K562 (cell line): ENCODE measurements around the gene CUL3. TPM values are rescaled to one million over a fixed set of nuclear protein-coding genes. Genes with fewer than 3 reads are reported as not detected.
A peak's percentile ranks its signal among the peaks of the same experiment; 100 is the strongest.

ENCODE experiments used
- ATAC-seq: fragments of 200-7000 bp; cut with Tn5 transposase; 3 replicates; pipeline ENCODE4 v1.9.1; 2020; ENCODE audit warnings: moderate library complexity
- BruUV-seq: library from RNA; stranded (reverse); fragments of 400-500 nt; replicated peaks from 2 replicates; lab custom pipeline; 2021; lab: Mats Ljungman, UMichigan
- CTCF ChIA-PET: fragments of 300-600 bp; formaldehyde crosslinking; extraction: SDS; loops from one replicate; lab custom pipeline; 2021; ENCODE audit warnings: low intra/inter-chr PET ratio; lab: Yijun Ruan, JAX
- POLR2A ChIA-PET: fragments of 300-600, 350-650 bp; sonication (Branson Sonifier 250); formaldehyde crosslinking; extraction: SDS; loops from one replicate; lab custom pipeline; 2021; ENCODE audit warnings: antibody characterized with exemption, inconsistent platforms; lab: Yijun Ruan, JAX
- DNase-seq, 4 experiments: peaks; one replicate each; pipeline versions ENCODE4 v3.0.0 to v3.0.0-alpha.2; 2011 to 2018; ENCODE audit warnings: low spot score in 3 of 4, mixed read lengths in 3 of 4; ENCODE audit errors: extremely low read depth in 1 of 4
- FAIRE-seq: peaks from 2 replicates; lab custom pipeline; 2011; peaks lifted over from hg19 to GRCh38; lab: Jason Lieb, UNC
- H2AFZ ChIP-seq: 2 replicates; pipeline ENCODE4 v1.6.0; 2011; ENCODE audit warnings: low read depth, low read length, control low read depth, inconsistent platforms
- H3K27ac ChIP-seq: fragments of 200-600 bp; 3 replicates; pipeline ENCODE4 v1.8.0; 2011; ENCODE audit warnings: low read depth, mild to moderate bottlenecking, control low read depth, inconsistent platforms, low read length, moderate library complexity, mixed read lengths; ENCODE audit errors: extremely low read depth
- H3K27me3 ChIP-seq, 2 experiments: fragments of 300-600 bp in 1 of 2; 2 replicates in 1 of 2; 3 replicates in 1 of 2; pipeline versions ENCODE4 v1.6.0 to v1.8.0; 2011; ENCODE audit warnings: inconsistent platforms in 2 of 2, low read length in 2 of 2, mild to moderate bottlenecking in 1 of 2, mixed read lengths in 1 of 2, moderate library complexity in 1 of 2; ENCODE audit not compliant: control insufficient read depth in 2 of 2, insufficient read depth in 2 of 2
- H3K36me3 ChIP-seq: fragments of 300-600 bp; 3 replicates; pipeline ENCODE4 v1.8.0; 2011; ENCODE audit warnings: mild to moderate bottlenecking, low read length, inconsistent platforms; ENCODE audit not compliant: control insufficient read depth, insufficient read depth
- H3K4me1 ChIP-seq, 2 experiments: fragments of 200-600 bp in 1 of 2; replicated peaks in 1 of 2; 2 replicates in 1 of 2; 3 replicates in 1 of 2; pipeline versions ENCODE4 v1.5.1 to v1.8.0; 2011; ENCODE audit warnings: inconsistent platforms in 2 of 2, low read length in 2 of 2, mild to moderate bottlenecking in 1 of 2, mixed read lengths in 1 of 2, moderate library complexity in 1 of 2; ENCODE audit not compliant: control insufficient read depth in 2 of 2, insufficient read depth in 2 of 2
- H3K4me2 ChIP-seq: 2 replicates; pipeline ENCODE4 v1.6.1; 2011; ENCODE audit warnings: low read length, control low read depth, inconsistent platforms, mixed read lengths; ENCODE audit not compliant: insufficient read depth
- H3K4me3 ChIP-seq: fragments of 200-600 bp; sonication (generic), shearing (Covaris generic); 2 replicates; pipeline ENCODE4 v1.5.1; 2016; ENCODE audit warnings: control low read depth, inconsistent platforms
- H3K79me2 ChIP-seq: fragments of 200-600 bp; 3 replicates; pipeline ENCODE4 v1.8.0; 2011; ENCODE audit warnings: low read length, inconsistent platforms; ENCODE audit not compliant: control insufficient read depth, insufficient read depth
- H3K9ac ChIP-seq, 2 experiments: 2 replicates each; pipeline versions ENCODE4 v1.6.0 to v1.6.1; 2011; ENCODE audit warnings: low read depth in 2 of 2, low read length in 2 of 2, control low read depth in 1 of 2, inconsistent platforms in 1 of 2, mild to moderate bottlenecking in 1 of 2, mixed read lengths in 1 of 2; ENCODE audit not compliant: insufficient read depth in 1 of 2
- H3K9me1 ChIP-seq: one replicate; pipeline ENCODE4 v1.6.0; 2011; ENCODE audit warnings: inconsistent platforms, mild to moderate bottlenecking, low read length, moderate library complexity; ENCODE audit not compliant: control insufficient read depth, insufficient read depth
- H3K9me3 ChIP-seq: replicated peaks from 2 replicates; pipeline ENCODE4 v1.5.1; 2011; ENCODE audit warnings: low read depth, low read length, inconsistent platforms; ENCODE audit not compliant: control insufficient read depth, insufficient read depth
- H4K20me1 ChIP-seq: replicated peaks from 2 replicates; pipeline ENCODE4 v1.6.1; 2011; ENCODE audit warnings: low read length, inconsistent platforms, mixed read lengths; ENCODE audit not compliant: control insufficient read depth, insufficient read depth
- EWSR1 ChIP-seq: fragments of 450-650 bp; IDR thresholded peaks from 2 replicates; pipeline ENCODE4 v1.6.1; 2018; ENCODE audit warnings: borderline replicate concordance, mild to moderate bottlenecking, low read depth, moderate library complexity; ENCODE audit not compliant: partially characterized antibody
- FOXA3 ChIP-seq, 2 experiments: fragments of 450-650 bp in 1 of 2; sonication (generic) in 1 of 2; formaldehyde crosslinking; IDR thresholded peaks in 1 of 2; conservative IDR thresholded peaks in 1 of 2; 2 replicates each; pipeline versions ENCODE4 v1.4.0 to v1.8.0; 2020 to 2022; ENCODE audit warnings: mild to moderate bottlenecking in 2 of 2, missing genetic modification reagents in 1 of 2
- IRF2 ChIP-seq: sonication (generic); formaldehyde crosslinking; IDR thresholded peaks from 2 replicates; pipeline ENCODE4 v1.8.1; 2022; ENCODE audit warnings: mild to moderate bottlenecking, missing genetic modification reagents
- MEIS2 ChIP-seq: fragments of 450-650 bp; IDR thresholded peaks from 2 replicates; pipeline ENCODE4 v1.6.1; 2014; ENCODE audit warnings: mild to moderate bottlenecking; ENCODE audit not compliant: partially characterized antibody
- MYC ChIP-seq, 2 experiments: fragments of 250-450 bp in 1 of 2; sonication (Bioruptor Pico) in 1 of 2; IDR thresholded peaks; 2 replicates each; pipeline versions ENCODE4 v1.5.1 to v1.6.1; 2012 to 2021; ENCODE audit warnings: low read depth in 2 of 2, borderline replicate concordance in 1 of 2, improper control_type of control experiment in 1 of 2, low read length in 1 of 2, mild to moderate bottlenecking in 1 of 2, moderate library complexity in 1 of 2
- WGBS: fragments of 100-300 bp; shearing (Covaris generic); methylation state at CpG from one replicate; pipeline ENCODE4 v1.1.6; 2016; ENCODE audit warnings: low coverage, mixed read lengths; ENCODE audit not compliant: insufficient coverage; ENCODE audit errors: missing lambda C conversion rate; 5-methylcytosine and 5-hydroxymethylcytosine counted together
- in situ Hi-C: fragments of 300-500 bp; cut with MboI; formaldehyde crosslinking; loops from 4 replicates; pipeline ENCODE4 v1.15.0; 2018; ENCODE audit warnings: inconsistent platforms, mixed read lengths
- intact Hi-C: fragments of 100-400 bp; cut with micrococcal nuclease; formaldehyde crosslinking; loops from 2 replicates; pipeline ENCODE4 v1.14.2; 2022
- polyA plus RNA-seq, 8 experiments: library from polyadenylated mRNA; depleted of rRNA in 4 of 8; stranded (reverse) in 5 of 8; unstranded in 3 of 8; fragments of >200 nt; fragmentation: Nextera tagmentation in 2 of 8; fragmentation: Illumina TruSeq in 1 of 8; extraction: Ambion mirVana in 2 of 8; extraction: Trizol in 1 of 8; gene quantifications; 2 replicates each; pipeline versions ENCODE4 v1.2.1 to v1.2.3, GENCODE V29; 2011 to 2014; ENCODE audit warnings: inconsistent platforms in 1 of 8, missing spikeins in 1 of 8
- total RNA-seq, 7 experiments: library from RNA; depleted of rRNA in 6 of 7; stranded (reverse); fragments of >200 nt in 6 of 7; fragmentation: Illumina TruSeq in 2 of 7; extraction: Trizol in 2 of 7; gene quantifications; 2 replicates each; pipeline versions ENCODE4 v1.2.1 to v1.2.3, GENCODE V29; 2011 to 2021; ENCODE audit warnings: low replicate concordance in 1 of 7
- TF ChIP-seq, protein P1 (sequence below), 2 experiments: IDR thresholded peaks in 1 of 2; conservative IDR thresholded peaks in 1 of 2; 2 replicates each; pipeline ENCODE4 v1.6.1; 2016; ENCODE audit warnings: low read depth in 2 of 2, mild to moderate bottlenecking in 1 of 2, missing compliant biosample characterization in 1 of 2, missing genetic modification characterization in 1 of 2, moderate library complexity in 1 of 2
- TF ChIP-seq, protein P2 (sequence below): fragments of 450-650 bp; IDR thresholded peaks from 2 replicates; pipeline ENCODE4 v1.6.1; 2016

The CUL3 gene
- total and polyA plus RNA-seq, 9 of the 15 experiments (the other 6 are each of a cell fraction or from before 2014, with no cell fraction given) = 31.5 to 71.9 (median 56.4) TPM

DNA sequence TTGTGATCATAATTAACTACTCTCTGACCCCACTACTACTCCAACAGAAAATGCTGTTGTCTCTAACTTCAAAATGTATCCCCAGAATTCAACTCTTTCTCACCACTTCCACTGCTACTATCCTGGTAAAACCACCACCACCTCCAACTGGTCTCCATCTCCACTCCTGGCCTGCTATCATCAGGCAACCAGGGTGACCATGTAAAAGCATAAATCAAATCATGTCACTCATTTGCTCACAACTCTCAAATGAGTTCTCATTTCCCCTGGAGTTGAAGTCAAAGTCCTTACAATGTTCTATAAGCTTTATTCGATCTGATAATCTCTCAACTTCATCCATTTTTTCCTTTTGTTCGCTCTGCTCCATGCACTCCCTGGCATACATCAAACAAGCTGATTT is 24.6 kb downstream of the CUL3 start:
- peaks cover 4% of the 10 kb centered on the region; the same call in 1 of the 2 replicates for H4K20me1 ChIP-seq
- H2AFZ ChIP-seq = no peak overlapping the region
- peaks cover 96% of the 10 kb centered on the region for H3K79me2 ChIP-seq
- ChIA-PET POLR2A (interaction anchor here (0.6 to 1.5 kb wide), 2 partner anchors 9 to 15 kb away, joined by 3 to 4 read pairs; no protein-coding TSS in a partner anchor), CTCF (no interaction called here)
- no peak overlapping the region for H3K4me2 ChIP-seq
- ATAC-seq (peak; percentile 25; the same call in 2 of the 3 replicates), FAIRE-seq (no peak), DNase-seq (no peak)
- peaks cover 0 to 3% of the 10 kb centered on the region in 2 experiments; a peak in 3 of 5 replicates for H3K4me1 ChIP-seq
- WGBS = 82% methylated on average over 2 of the region's 2 CpGs
- intact Hi-C loops = no loop called here
- H3K4me3 ChIP-seq = no peak overlapping the region
- no peak for TF ChIP-seq IRF2 (CRISPR knock-in tag)
- peak; percentile 58 for TF ChIP-seq MEIS2
- TF ChIP-seq, protein P1, sequence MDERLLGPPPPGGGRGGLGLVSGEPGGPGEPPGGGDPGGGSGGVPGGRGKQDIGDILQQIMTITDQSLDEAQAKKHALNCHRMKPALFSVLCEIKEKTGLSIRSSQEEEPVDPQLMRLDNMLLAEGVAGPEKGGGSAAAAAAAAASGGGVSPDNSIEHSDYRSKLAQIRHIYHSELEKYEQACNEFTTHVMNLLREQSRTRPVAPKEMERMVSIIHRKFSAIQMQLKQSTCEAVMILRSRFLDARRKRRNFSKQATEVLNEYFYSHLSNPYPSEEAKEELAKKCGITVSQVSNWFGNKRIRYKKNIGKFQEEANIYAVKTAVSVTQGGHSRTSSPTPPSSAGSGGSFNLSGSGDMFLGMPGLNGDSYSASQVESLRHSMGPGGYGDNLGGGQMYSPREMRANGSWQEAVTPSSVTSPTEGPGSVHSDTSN (CRISPR knock-in tag; IDR thresholded peaks at IDR 0.05; ENCODE audit: low read depth) = no peak
- TF ChIP-seq, protein P1 (tag; conservative IDR thresholded peaks at IDR 0.05; ENCODE audit: low read depth) = peak; percentile 37
- TF ChIP-seq, protein P2, sequence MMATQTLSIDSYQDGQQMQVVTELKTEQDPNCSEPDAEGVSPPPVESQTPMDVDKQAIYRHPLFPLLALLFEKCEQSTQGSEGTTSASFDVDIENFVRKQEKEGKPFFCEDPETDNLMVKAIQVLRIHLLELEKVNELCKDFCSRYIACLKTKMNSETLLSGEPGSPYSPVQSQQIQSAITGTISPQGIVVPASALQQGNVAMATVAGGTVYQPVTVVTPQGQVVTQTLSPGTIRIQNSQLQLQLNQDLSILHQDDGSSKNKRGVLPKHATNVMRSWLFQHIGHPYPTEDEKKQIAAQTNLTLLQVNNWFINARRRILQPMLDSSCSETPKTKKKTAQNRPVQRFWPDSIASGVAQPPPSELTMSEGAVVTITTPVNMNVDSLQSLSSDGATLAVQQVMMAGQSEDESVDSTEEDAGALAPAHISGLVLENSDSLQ = peak; percentile 53; the same call in 1 of the 2 replicates
- no peak for TF ChIP-seq EWSR1
- no peak for TF ChIP-seq FOXA3 (CRISPR knock-in tag; conservative IDR thresholded peaks at IDR 0.05 in 1 of 2, IDR thresholded peaks at IDR 0.05 in 1 of 2)
- no peak for TF ChIP-seq MYC (IDR thresholded peaks at IDR 0.05; ENCODE audit: low read depth, low read length)
- TF ChIP-seq MYC (CRISPR knock-in tag; IDR thresholded peaks at IDR 0.05; ENCODE audit: borderline replicate concordance, low read depth) = no peak
- H3K9me1 ChIP-seq = no peaks in the 10 kb centered on the region
- H3K9me3 ChIP-seq = no peaks in the 10 kb centered on the region
- in situ Hi-C loops = no loop called here
- H3K27me3 ChIP-seq = no peaks in the 10 kb centered on the region
- peaks cover 8% of the 10 kb centered on the region for H3K36me3 ChIP-seq
- BruUV-seq = no TSS peak
- H3K27ac ChIP-seq = no peak overlapping the region
- no peak overlapping the region for H3K9ac ChIP-seq
